Measurements from ENCODE around the gene CWC22. TPM values are rescaled to one million over a fixed set of nuclear protein-coding genes. Genes with fewer than 3 reads are reported as not detected.

The CWC22 gene
- total RNA-seq, 4 donors from 2014 or later: 13.2 to 24.3 (median 19.4) TPM

GRCh38 chr2:180046776-180047175 lies 39.7 kb upstream of the CWC22 start:
- Histone ChIP-seq H3K4me3 (no peak overlapping the region), H3K27me3 (no peaks in the 10 kb centered on the region), H3K9me3 (no peaks in the 10 kb centered on the region), H3K4me1 (no peaks in the 10 kb centered on the region), H3K36me3 (no peaks in the 10 kb centered on the region), H3K27ac (no peak overlapping the region)
- DNase-seq (ENCODE audit: low spot score in 2 of 2): no peak
- TF ChIP-seq POLR2AphosphoS5 (IDR thresholded peaks at IDR 0.05) (no peak), EP300 (IDR thresholded peaks at IDR 0.05) (no peak), CTCF (IDR thresholded peaks at IDR 0.05) (no peak), POLR2A (IDR thresholded peaks at IDR 0.05) (no peak)

- DNase-seq (ENCODE audit: low spot score in 2 of 2): no peak
- WGBS: 70% methylated on average over 1 of the region's 1 CpG
- Histone ChIP-seq H3K27ac (no peak overlapping the region), H3K4me3 (no peak overlapping the region), H3K27me3 (no peaks in the 10 kb centered on the region), H3K4me1 (no peaks in the 10 kb centered on the region), H3K36me3 (no peaks in the 10 kb centered on the region), H3K9me3 (no peaks in the 10 kb centered on the region)
- TF ChIP-seq POLR2AphosphoS5 (IDR thresholded peaks at IDR 0.05) (no peak), CTCF (IDR thresholded peaks at IDR 0.05) (no peak), EP300 (IDR thresholded peaks at IDR 0.05) (no peak), POLR2A (IDR thresholded peaks at IDR 0.05) (no peak)
Measured at GRCh38 chr2:180046202-180046601, 39.1 kb upstream of the CWC22 start.

- DNase-seq (ENCODE audit: low spot score in 2 of 2): no peak
- no peaks in the 10 kb centered on the region for H3K9me3 ChIP-seq
- H3K4me1 ChIP-seq: peaks cover 5% of the 10 kb centered on the region
- H3K27me3 ChIP-seq: no peaks in the 10 kb centered on the region
- no peak overlapping the region for H3K4me3 ChIP-seq
- TF ChIP-seq POLR2A (IDR thresholded peaks at IDR 0.05): no peak
- no peak for TF ChIP-seq POLR2AphosphoS5 (IDR thresholded peaks at IDR 0.05)
- no peak for TF ChIP-seq EP300 (IDR thresholded peaks at IDR 0.05)
- no peak for TF ChIP-seq CTCF (IDR thresholded peaks at IDR 0.05)
- H3K36me3 ChIP-seq: no peaks in the 10 kb centered on the region
- 24% methylated on average over 1 of the region's 1 CpG for WGBS
- H3K27ac ChIP-seq: no peak overlapping the region
Measured at GRCh38 chr2:180040146-180040925, 33.2 kb upstream of the CWC22 start.

GRCh38 chr2:180038997-180039396 lies 31.9 kb upstream of the CWC22 start:
- Histone ChIP-seq H3K36me3 (no peaks in the 10 kb centered on the region), H3K9me3 (no peaks in the 10 kb centered on the region), H3K27ac (no peak overlapping the region), H3K27me3 (no peaks in the 10 kb centered on the region), H3K4me1 (peaks cover 5% of the 10 kb centered on the region), H3K4me3 (no peak overlapping the region)
- TF ChIP-seq EP300 (IDR thresholded peaks at IDR 0.05) (no peak), POLR2A (IDR thresholded peaks at IDR 0.05) (no peak), POLR2AphosphoS5 (IDR thresholded peaks at IDR 0.05) (no peak), CTCF (IDR thresholded peaks at IDR 0.05) (no peak)
- 52% methylated on average over 2 of the region's 2 CpGs for WGBS
- DNase-seq (ENCODE audit: low spot score in 2 of 2): no peak

GRCh38 chr2:180033993-180034894 lies 27.1 kb upstream of the CWC22 start:
- H3K27me3 ChIP-seq: no peaks in the 10 kb centered on the region
- H3K4me1 ChIP-seq: no peaks in the 10 kb centered on the region
- H3K36me3 ChIP-seq: no peaks in the 10 kb centered on the region
- DNase-seq (ENCODE audit: low spot score in 2 of 2): no peak
- no peaks in the 10 kb centered on the region for H3K9me3 ChIP-seq
- no peak overlapping the region for H3K27ac ChIP-seq
- TF ChIP-seq POLR2A (IDR thresholded peaks at IDR 0.05) (no peak), POLR2AphosphoS5 (IDR thresholded peaks at IDR 0.05) (no peak), EP300 (IDR thresholded peaks at IDR 0.05) (no peak), CTCF (IDR thresholded peaks at IDR 0.05) (no peak)
- no peak overlapping the region for H3K4me3 ChIP-seq
- WGBS: 86% methylated on average over 5 of the region's 5 CpGs
